Activated CD4-positive, alpha-beta T cell treated with anti-CD3 and anti-CD28 coated beads for 24 hours (primary cell): ENCODE measurements around the gene COPS6.
"Not testable (repeated sequence)": the region's sequence is repeated elsewhere in the genome, so short reads cannot be mapped to it uniquely, and the experiment has no call there.

Experiments
- DNase-seq, 2 donors: peaks; one replicate each; pipeline ENCODE4 v3.0.0-alpha.2; 2020; ENCODE audit warnings: low read depth in 2 of 2

Gene COPS6

DNA sequence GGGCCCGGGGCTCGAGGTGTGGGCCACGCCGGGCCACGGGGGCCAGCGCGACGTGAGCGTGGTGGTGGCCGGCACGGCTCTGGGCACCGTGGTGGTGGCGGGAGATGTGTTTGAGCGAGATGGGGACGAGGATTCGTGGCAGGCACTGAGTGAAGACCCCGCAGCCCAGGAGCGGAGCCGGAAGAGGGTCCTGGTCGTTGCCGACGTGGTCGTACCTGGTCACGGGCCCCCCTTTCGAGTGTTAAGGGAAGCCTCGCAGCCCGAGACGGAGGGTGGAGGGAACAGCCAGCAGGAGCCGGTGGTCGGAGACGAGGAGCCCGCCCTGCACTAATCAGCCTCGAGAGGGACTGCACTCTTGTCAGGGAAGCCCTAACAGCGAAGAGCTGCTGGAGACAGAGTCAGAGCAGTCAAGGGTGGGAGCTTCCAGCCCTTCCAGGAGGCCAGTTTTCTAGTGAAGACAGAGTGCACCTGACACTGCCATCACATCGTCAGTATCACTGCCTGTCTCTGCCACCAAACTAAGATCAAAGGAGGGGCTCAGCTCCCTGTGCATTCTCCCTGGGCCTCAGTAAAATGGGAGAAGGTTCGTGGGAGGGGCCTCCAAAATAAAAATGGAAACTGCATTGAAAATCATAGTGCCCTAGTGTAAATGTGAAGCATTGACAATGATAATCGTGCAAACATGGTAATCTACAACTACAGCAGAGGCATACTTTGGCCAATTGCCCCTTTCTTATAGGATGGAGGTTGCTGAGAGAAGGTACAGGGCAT is 39.3 kb downstream of the COPS6 start:
- DNase-seq, result no peak

GRCh38 chr7:100128637-100128963 is 39.8 kb downstream of the COPS6 start:
- no peak for DNase-seq

- DNase-seq, result not testable (repeated sequence)
Measured at GRCh38 chr7:100130220-100130607, 41.4 kb downstream of the COPS6 start.

- DNase-seq, result peak; percentile 84 to 85
Measured at GRCh38 chr7:100130608-100131453, 42.1 kb downstream of the COPS6 start.

- DNase-seq, result no peak
Measured at GRCh38 chr7:100132126-100132525, 43.4 kb downstream of the COPS6 start.

- DNase-seq, result peak; percentile 36 to 38
Measured at GRCh38 chr7:100132697-100133151, 44.0 kb downstream of the COPS6 start.

- DNase-seq, result no peak
Measured at GRCh38 chr7:100137851-100138760, 49.3 kb downstream of the COPS6 start.

DNA sequence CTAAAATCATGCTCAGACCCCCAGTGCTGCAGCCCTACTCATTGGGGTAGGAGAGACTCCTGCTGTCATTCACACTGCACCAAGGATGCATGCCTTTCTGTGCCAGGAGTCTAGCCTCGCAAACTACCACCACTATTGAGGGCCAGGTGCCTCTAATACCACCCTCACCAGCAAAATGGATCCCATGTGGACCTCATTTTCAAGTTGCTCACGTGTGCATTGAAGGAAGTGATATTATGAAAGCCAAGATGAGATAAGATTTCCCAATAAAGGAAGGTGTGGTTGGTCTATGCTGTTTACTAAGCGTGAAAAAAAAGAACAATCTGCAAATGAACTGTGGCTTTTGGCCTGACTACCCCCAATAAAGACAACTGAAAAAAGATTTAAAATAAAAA is 52.8 kb downstream of the COPS6 start:
- no peak for DNase-seq
